Astrocyte (in vitro differentiated cells and primary cell): ENCODE measurements around the gene MAPK12.

Experiments
- EZH2 ChIP-seq: IDR thresholded peaks from 2 replicates; pipeline ENCODE4 v1.6.1; 2012; ENCODE audit warnings: mild to moderate bottlenecking, low read length, inconsistent platforms; ENCODE audit not compliant: insufficient read depth
- TF ChIP-seq, protein P1 (sequence below): IDR thresholded peaks from 2 replicates; pipeline ENCODE4 v1.5.1; 2011; ENCODE audit warnings: low read depth, mild to moderate bottlenecking, inconsistent platforms, low read length, moderate library complexity; ENCODE audit not compliant: insufficient read depth

GRCh38 chr22:50249341-50250248 is 11.9 kb downstream of the MAPK12 start:
- TF ChIP-seq EZH2, result no peak
- TF ChIP-seq, protein P1, sequence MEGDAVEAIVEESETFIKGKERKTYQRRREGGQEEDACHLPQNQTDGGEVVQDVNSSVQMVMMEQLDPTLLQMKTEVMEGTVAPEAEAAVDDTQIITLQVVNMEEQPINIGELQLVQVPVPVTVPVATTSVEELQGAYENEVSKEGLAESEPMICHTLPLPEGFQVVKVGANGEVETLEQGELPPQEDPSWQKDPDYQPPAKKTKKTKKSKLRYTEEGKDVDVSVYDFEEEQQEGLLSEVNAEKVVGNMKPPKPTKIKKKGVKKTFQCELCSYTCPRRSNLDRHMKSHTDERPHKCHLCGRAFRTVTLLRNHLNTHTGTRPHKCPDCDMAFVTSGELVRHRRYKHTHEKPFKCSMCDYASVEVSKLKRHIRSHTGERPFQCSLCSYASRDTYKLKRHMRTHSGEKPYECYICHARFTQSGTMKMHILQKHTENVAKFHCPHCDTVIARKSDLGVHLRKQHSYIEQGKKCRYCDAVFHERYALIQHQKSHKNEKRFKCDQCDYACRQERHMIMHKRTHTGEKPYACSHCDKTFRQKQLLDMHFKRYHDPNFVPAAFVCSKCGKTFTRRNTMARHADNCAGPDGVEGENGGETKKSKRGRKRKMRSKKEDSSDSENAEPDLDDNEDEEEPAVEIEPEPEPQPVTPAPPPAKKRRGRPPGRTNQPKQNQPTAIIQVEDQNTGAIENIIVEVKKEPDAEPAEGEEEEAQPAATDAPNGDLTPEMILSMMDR, result no peak
